ENCODE measurements around the gene PRG2.

PRG2 gene

GRCh38 chr11:57357856-57358255 lies 32.6 kb downstream of the PRG2 start:
- TF ChIP-seq CTCF (IDR thresholded peaks at IDR 0.05; ENCODE audit: control insufficient read depth, insufficient read depth, low read depth, low read length, missing control alignments) = no peak
- no peak for DNase-seq (ENCODE audit: low read depth)

DNA sequence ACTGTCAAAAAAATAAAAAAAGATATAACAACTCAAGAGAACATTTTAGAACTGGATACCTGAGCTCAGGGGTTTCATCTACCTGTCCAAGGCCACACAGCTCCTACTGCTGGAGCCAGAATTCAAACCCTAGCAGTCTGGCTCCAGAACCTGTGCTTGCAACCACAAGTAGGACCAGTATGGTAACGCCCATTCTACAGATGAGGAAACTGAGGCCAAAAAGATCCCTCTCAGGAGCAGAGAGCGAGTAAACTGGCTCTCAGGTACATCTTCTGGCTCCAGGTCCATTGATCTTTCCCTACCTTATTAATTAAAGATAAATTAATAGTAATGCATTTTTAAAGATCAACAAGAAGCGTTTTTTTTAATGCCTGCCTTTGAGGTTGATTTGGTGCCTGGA lies 33.1 kb downstream of the PRG2 start:
- no peak for TF ChIP-seq CTCF (IDR thresholded peaks at IDR 0.05; ENCODE audit: control insufficient read depth, insufficient read depth, low read depth, low read length, missing control alignments)
- no peak overlapping the region for H3K4me3 ChIP-seq (ENCODE audit: control insufficient read depth, low read depth, low read length)
- DNase-seq (ENCODE audit: low read depth) = no peak

More at GRCh38 chr11:57357856-57358255, 32.6 kb downstream of the PRG2 start:
- no peak overlapping the region for H3K4me3 ChIP-seq (ENCODE audit: control insufficient read depth, low read depth, low read length)

- no peak for DNase-seq (ENCODE audit: low read depth)
- no peak for TF ChIP-seq CTCF (IDR thresholded peaks at IDR 0.05; ENCODE audit: control insufficient read depth, insufficient read depth, low read depth, low read length, missing control alignments)
- no peak overlapping the region for H3K4me3 ChIP-seq (ENCODE audit: control insufficient read depth, low read depth, low read length)
Measured at GRCh38 chr11:57356268-57356667, 34.2 kb downstream of the PRG2 start.

DNA sequence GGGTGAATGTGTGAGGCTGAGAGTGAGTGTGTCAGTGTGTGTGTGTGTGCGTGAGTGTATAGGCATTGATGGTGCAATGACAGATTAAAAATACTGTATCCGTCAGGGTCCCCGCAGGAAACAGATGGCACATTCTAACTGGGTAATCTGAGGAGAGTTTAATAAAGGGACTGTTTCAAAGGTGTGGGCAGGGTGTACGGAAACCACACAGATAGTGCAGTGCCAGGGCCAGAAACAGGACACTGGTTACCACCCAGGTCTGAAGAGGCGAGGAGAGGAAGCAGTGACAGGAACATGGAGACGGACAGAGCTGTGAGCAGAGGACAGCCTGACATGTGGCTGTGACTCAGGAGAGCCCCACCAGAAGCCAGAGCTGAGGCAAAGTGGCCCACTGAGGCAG lies 35.8 kb downstream of the PRG2 start:
- no peak for DNase-seq (ENCODE audit: low read depth)
- H3K4me3 ChIP-seq (ENCODE audit: control insufficient read depth, low read depth, low read length) = no peak overlapping the region
- no peak for TF ChIP-seq CTCF (IDR thresholded peaks at IDR 0.05; ENCODE audit: control insufficient read depth, insufficient read depth, low read depth, low read length, missing control alignments)

DNA sequence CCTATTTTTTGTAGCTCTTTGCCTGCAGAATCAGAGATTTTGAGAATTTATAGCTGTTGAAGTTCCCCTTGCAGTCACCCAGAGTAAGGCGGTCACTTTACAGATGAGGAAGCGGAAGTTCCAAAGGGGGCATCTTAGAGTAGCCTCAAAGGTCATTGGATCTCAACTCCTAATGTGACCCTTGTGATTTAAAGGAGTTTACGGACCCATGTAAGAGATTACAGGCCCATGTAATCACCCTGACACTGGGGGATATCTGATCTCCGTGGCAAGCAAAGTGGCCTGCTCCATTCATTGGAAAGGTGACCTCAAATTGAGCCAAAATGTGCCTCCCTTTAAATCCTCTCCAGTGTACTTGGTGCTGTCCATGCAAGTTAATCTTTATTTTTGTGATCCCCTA lies 36.6 kb downstream of the PRG2 start:
- no peak for TF ChIP-seq CTCF (IDR thresholded peaks at IDR 0.05; ENCODE audit: control insufficient read depth, insufficient read depth, low read depth, low read length, missing control alignments)
- no peak for DNase-seq (ENCODE audit: low read depth)
- H3K4me3 ChIP-seq (ENCODE audit: control insufficient read depth, low read depth, low read length) = no peak overlapping the region

DNA sequence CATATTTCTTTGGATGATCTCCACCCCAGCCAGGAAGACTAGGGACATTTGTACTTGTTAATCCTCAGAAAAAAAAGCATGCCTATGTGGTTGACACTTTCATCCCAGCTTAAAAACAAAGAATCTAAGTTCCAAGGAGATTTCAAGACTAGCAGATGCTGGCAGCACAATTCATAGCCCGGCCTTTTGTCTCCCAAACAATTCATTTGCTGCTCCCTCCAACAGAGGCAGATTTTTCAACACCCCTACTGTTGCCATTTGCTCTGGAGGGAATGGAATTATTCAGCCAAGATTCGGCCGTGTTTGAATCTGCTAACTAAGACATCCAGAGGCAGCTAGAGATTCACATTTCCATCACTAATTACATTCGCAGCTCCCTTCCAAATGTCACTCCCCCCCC lies 37.0 kb downstream of the PRG2 start:
- H3K4me3 ChIP-seq (ENCODE audit: control insufficient read depth, low read depth, low read length) = no peak overlapping the region
- DNase-seq (ENCODE audit: low read depth) = no peak
- no peak for TF ChIP-seq CTCF (IDR thresholded peaks at IDR 0.05; ENCODE audit: control insufficient read depth, insufficient read depth, low read depth, low read length, missing control alignments)

DNA sequence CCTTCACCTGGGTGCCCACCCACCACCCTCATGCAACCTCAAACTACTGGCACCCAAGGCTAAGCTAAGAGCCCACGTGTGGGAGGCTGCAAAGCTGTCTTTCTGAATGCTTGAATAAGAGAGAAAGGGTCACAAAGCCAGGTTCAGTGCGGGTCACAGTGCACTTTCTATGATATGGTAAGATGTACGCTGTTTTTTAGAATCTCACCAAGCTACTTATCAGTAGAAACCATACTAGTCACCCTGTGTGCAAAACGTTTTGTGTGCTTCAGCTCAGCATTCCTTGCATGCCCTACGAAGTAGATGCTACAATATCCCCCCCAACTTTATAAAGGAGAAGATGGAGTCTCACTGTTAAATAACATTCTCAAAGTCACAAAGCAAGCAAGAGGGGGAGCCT lies 37.4 kb downstream of the PRG2 start:
- no peak for TF ChIP-seq CTCF (IDR thresholded peaks at IDR 0.05; ENCODE audit: control insufficient read depth, insufficient read depth, low read depth, low read length, missing control alignments)
- H3K4me3 ChIP-seq (ENCODE audit: control insufficient read depth, low read depth, low read length) = no peak overlapping the region
- no peak for DNase-seq (ENCODE audit: low read depth)
